NOMO-1 (cell line): ENCODE results near the gene KRTAP10-12.

Experiments used
- DNase-seq, 2 experiments: peaks; one replicate each; lab custom pipeline; 2025; ENCODE audit not compliant: unreplicated experiment in 2 of 2; lab: John Stamatoyannopoulos, UW

Gene KRTAP10-12

DNA sequence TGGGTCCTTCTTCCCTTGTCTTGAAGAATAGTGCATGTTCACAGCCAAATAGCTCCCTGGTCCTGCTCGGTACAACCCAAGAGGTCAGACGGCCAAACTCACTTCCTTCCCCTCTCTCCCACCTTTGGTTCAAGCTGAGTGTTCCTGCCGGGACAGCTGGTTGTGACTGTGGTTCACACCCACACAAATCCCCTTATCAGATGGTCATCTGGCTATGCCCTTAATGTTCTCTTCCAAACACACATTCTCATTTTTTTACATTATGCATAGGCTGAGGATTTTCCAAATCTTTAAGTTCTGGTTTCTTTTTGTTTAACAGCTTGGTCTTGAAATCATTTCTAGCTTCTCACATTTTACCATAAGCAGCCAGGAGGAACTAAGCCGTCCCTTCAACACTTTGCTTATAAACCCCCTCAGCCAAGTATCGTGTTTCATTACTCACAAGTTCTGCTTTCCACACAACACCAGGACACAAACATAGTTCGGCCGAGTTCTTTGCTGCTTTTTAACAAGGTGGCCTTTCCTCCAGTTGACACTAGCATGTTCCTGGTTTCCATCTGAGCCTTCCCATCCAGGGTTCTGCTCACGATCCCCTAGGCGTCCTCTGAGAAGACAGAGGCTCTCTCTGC is 34.1 kb downstream of the KRTAP10-12 start:
- DNase-seq: peak in 1 of 2 experiments; percentile 41

DNA sequence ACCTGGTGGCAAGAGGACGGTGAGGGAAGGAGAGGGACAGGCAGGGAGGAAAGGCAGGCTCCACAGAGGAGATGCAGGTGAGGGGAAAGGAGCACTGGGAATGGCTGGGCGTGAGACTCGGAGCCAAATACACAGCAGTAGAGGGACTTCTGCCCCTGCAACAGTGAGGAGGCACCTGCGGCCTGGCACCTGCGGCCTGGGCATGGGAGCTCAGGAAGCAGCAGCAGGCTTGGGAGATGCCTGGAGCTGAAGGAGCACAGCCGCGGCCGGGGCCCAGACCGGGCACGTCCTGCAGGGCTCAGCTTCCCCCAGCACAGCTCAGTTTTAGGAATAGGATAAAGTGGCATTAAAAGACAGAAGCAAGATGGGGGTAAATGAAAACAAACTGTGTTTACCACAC is 35.3 kb downstream of the KRTAP10-12 start:
- no peak for DNase-seq

DNA sequence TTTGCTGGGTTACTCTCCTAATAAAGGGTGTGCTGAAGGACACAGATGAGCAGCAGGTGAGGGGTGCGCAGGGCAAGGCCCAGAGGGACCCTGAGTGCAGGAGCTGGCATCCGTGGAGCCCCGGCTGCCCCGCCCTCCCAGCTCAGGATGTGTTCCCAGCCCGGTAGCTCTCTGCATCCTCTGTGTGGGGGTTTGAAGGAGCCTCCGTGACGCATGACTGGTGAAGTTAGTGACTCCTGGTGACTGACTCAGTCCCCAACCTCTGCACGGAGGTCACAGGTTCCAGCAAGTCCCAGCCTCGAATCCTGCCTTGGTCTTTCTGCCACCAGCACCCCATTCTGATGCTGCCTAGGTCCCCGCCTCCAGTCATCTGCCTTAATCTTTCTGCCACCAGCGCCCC is 36.0 kb downstream of the KRTAP10-12 start:
- no peak for DNase-seq

DNA sequence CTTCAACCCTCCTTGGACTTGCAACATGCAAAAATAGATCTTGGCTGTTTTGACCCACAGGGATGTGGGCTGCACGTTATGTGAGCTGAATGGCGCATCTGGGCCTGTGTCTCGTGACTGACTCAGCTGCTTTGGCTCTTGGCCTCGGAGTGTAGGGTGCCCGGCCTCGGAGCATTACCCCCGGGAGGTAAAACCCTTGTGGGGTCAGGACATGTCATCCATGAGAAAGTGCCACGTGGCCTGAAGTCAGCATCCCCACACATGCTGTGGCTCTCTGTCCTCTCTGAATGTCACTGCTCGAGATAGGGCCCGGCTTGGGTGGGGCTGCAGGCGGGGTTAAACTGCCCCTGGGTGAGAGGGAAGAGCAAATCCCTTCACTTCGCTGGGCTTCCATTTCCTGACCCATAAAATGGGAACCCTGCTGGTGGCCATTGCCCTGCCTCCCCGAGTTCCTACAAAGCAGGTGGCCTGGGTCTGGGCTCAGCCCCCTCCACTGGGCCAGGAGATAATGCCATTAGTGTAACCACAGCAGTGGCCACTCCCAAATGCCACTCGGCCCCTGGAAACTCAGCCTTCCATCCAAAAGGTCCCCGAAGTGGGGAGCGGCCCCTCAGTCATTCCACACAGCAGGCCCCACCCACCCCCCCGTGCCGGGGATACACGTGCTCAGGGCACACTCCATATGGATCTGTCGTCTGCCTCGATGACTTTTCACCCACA is 37.2 kb downstream of the KRTAP10-12 start:
- DNase-seq: no peak

DNA sequence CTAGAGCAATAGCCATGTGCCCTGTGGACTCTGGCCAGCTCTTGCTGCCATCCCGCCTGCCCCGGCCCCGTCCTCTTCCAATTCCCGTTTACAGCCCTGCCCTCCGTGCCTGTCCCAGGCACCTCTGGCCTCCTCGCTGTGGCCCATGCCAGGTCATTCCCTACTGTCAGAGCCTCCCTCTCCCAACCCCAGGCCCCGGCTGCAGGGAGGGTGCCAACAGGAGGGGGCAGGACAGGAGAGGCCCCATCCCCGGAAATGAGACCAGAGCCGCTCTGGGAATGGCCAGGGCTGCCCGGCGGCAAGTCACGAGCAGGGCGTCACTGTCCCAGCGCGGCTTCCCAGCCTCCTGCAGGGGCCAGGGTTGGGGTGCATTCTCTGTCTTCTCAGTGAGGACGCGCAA is 37.9 kb downstream of the KRTAP10-12 start:
- DNase-seq: no peak

DNA sequence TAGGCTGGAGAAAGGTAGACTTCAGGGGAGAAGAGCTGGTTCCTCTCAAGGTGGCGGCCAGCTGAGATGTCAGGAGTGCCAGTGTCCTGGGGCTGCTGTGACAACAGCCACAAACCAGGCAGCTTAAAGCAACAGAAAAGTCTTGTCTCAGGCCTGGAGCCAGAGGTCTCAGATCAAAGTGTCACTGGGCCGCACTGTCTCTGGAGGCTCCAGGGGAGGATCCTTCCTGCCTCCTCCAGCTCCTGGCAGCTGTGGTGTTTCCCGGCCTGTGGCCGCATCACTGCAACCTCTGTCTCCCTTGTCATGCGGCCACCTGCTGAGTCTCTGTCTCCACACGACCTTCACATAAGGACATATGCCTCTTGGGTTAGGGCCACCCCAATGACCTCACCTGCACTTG is 38.8 kb downstream of the KRTAP10-12 start:
- no peak for DNase-seq

DNA sequence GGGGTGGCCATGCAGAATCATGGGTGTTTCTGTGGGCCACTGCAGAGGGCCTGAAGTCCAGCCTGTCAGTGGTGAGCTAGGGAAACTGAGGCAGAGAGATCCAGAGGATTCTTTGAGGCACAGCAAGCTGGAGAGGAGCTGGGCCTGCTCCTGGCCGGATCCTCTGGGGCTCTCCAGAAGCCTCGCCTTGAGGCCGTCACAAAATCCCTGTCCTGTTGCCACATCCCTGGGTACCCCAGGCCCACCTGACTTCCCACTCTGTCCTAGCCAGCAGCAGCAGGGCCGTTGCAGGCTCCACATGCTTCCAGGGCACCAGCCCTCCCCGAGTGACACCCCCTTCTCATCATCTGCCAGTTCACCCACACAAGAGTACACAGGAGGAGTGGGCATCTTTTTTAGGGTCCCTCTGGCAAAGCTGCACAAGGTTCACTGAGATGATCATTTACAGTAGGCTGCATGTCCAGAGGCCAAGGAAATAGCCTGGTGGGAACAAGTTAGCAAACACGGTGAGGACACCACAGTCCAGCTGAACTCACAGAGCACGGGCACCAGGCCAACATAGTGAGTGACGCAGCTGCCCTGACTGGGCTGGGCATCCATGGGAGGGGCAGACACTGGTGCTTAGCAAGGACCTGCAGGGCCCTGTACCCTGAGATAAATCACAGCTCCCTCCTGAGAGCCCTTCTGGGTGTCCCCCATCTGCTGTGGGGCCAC is 39.5 kb downstream of the KRTAP10-12 start:
- no peak for DNase-seq

DNA sequence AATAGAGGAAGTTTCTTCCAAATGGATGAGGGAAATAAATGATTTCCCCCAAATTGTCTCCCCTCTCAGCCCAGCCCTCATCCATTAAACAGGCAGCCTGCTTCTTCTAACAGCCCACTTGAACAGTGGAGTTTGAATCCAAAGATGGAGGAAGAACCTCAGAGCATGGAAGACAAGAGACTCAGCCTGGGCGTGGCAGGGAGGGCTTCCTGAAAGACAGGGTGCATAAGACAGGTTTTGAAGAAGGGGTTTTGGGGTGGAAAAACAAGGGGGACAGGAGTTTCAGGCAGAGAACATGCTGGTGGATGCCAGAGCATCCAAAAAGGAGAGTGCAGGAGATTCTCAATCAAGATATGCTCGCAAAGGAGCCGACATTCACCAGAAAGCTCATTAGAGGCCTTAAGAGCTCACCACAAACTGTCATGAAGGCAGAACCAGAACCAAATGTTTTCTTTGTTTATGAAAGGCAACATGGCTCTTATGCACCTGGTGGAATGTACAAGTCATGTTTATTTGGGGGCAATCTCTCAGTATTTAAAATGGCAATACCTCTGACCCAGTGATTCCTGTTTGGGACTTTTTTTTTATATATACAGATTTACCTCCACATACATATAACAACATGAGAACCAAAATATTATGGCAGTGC is 40.9 kb downstream of the KRTAP10-12 start:
- no peak for DNase-seq

DNA sequence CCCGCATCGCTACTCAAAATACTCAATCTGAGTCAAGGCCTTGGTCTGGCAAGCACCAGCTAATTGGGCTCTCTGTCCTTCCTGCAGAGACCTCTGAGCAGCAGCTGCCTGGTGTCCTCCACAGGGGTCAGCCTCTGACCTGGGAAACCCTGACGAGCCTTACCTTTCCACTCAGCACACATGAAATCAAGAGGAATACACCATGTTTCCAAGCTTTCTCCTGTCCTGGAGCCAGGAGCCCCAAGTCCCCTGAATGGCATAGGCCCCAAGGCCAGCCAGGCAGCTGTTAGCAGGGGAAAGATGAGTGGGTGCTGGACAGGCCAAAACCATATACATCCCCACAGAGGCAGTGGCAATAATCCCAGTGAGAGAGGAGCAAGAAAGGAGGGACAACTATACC is 41.6 kb downstream of the KRTAP10-12 start:
- DNase-seq: no peak

DNA sequence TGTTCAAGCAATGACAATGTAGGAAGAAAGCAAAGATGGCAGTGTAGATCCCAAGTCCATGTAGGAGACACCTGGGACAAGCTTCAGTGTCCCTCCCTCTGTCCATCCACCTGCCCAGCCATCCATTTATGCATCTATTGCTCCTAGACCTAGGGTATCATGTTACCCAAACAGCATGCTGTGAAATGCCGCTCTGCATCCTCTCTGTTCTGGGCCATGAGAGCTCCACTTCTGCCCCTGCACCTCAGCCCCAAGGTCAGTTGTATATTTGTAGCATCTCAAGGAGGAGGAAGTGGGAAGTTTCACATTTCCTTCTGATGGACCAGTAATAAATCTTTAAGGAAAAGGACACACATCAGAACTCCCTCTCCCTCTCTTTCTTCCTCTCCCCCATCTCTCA is 42.3 kb downstream of the KRTAP10-12 start:
- no peak for DNase-seq

DNA sequence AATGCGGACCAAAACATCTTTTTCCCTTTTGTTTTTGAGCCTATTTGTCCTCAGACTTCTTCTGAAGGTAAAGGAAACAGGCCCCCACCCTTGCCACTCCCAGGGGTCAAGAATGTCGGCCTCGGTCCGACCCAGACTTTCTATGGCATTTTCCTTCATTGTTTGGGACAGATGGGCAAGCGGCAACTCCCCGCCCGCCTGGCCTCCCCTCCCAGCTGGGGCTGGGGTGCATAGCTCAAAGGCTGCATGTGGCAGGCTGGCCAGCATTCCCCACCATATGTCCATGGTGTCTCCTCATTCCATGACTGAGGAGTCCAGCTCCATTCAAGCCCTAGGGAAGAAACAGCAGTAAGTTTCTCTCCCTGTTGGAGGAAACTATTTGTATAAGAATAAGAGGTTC is 43.8 kb downstream of the KRTAP10-12 start:
- DNase-seq: no peak

DNA sequence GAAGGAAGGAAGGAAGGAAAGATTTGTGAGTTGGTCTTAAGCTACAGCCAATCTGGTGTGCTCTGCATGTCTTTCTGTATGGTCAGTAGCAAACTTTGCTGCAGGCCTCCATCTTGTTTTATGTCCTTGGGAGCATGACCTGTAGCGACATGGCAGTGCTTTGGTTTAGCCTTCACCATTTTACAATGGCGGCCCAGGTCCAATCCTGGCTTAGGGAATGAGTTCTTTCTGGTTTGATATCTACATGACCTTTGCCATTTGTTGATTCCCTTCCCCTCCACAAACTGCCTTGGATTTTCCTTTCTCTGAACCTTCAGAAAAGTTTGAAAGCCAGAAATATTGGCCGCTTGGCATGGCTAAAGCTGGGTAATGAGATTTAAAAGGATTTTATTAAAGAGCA is 44.9 kb downstream of the KRTAP10-12 start:
- DNase-seq: no peak

DNA sequence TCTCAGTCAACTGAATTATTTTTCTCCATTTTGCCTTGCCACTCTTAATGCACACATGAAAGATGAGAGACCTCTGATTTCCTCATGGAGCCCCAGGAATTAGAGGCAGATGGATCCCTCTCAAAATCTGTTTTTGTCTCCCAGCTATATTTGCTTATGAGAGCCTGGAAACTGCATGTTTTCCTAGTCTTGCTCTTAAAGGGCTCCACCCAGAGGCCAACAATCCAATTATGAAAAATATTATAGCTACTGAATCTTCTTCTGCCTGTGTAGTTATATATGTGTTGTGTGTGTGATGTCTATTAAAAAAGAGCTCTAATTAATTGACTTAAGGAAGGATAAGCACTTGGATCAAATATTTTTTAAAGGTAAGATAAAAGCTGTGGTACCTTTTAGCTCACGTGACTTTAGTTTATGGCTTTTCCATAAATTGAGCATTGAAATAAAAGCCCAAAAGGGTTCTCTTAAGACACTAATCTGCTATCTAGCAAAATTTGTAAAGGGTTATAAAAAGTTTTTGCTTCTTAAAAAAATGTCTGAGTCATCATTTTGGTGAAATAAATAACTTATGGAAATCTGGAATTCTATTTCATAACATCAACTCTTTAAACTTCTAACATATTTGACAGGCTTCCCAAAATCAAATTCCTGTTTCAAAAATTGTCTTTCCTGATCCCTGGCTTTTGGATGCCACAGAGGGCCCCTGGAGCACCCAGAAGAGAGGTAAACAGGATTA is 45.6 kb downstream of the KRTAP10-12 start:
- DNase-seq: peak in 1 of 2 experiments; percentile 1
